ENCODE measurements around the gene PEX6.

Gene PEX6

DNA sequence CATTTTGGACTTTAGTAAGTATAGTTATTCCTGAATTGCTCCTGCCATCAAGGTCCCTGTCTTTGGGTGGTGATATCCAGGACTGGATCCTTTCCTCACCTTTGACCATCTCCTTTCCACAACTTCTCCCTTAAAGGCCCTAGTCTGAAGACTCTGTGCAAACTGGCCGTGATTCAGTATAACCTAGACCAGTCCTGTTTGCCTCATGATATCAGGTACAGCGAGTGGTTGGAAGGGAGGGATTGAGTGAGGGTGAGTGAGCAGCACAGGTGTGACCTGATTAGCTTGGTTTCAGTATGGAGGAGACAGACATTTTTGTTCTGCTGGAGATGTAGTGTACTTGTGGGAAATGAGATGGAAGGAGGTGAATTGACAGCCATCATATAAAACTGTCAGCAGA, 40.2 kb upstream of the PEX6 start:
- H3K4me3 ChIP-seq (ENCODE audit: low read depth, low read length): no peak overlapping the region
- TF ChIP-seq, protein P1, sequence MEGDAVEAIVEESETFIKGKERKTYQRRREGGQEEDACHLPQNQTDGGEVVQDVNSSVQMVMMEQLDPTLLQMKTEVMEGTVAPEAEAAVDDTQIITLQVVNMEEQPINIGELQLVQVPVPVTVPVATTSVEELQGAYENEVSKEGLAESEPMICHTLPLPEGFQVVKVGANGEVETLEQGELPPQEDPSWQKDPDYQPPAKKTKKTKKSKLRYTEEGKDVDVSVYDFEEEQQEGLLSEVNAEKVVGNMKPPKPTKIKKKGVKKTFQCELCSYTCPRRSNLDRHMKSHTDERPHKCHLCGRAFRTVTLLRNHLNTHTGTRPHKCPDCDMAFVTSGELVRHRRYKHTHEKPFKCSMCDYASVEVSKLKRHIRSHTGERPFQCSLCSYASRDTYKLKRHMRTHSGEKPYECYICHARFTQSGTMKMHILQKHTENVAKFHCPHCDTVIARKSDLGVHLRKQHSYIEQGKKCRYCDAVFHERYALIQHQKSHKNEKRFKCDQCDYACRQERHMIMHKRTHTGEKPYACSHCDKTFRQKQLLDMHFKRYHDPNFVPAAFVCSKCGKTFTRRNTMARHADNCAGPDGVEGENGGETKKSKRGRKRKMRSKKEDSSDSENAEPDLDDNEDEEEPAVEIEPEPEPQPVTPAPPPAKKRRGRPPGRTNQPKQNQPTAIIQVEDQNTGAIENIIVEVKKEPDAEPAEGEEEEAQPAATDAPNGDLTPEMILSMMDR (IDR thresholded peaks at IDR 0.05; ENCODE audit: control insufficient read depth, extremely low read depth, insufficient read depth): no peak
- DNase-seq (ENCODE audit: low read depth): no peak

DNA sequence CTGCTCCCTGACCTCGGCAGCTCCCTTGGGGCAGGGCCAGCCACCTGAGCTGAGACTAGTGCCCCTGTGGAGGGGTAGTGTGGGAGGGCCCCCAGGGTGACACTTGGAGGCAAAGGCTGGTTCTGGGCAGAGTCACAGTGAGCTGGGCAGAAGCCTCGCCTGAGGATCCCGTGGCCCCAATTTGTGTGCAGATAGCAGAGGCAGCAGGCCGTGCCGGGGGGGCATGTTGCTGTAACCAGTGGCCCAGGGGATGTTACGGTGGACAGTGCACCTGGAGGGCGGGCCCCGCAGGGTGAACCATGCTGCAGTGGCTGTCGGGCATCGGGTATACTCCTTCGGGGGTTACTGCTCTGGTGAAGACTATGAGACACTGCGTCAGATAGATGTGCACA, 38.0 kb upstream of the PEX6 start:
- DNase-seq (ENCODE audit: low read depth): no peak
- TF ChIP-seq, protein P1 (IDR thresholded peaks at IDR 0.05; ENCODE audit: control insufficient read depth, extremely low read depth, insufficient read depth): no peak
- H3K4me3 ChIP-seq (ENCODE audit: low read depth, low read length): no peak overlapping the region

DNA sequence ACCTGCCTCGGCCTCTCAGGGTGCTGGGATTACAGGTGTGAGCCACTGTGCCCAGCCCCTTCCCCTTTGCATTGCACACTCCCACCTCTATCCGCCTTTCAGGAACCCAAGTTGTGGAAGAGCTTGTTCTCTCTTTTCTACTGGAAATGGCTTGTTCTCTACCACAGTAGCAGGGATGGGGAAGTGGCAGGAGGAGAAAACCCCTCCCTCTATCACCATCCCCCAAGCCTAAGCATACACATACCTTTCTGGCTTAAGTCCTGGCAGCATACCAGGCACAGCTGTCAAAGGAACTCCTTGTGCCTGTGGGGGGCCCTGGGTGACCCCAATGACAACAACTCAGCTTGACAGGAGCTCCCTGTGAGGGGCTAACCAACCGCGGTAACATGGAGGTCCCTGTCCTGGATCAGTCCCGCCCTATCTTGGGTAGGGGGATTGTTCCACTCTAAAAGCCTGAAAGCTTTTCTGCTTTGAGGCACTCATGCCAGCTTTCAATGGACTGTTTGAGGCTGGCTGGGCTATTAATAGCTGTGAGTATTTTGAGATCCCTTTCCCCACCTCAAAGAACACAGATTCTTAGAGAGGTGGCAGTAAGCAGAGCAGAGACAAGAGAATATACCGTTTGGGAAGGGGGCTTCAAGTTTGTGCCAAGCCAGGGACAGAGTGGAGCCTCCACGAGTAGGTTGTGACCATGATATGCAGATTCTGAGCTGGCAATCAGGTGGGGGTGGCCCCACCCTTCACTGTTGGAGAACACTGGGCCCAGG, 37.4 kb upstream of the PEX6 start:
- TF ChIP-seq, protein P1 (IDR thresholded peaks at IDR 0.05; ENCODE audit: control insufficient read depth, extremely low read depth, insufficient read depth): no peak
- no peak overlapping the region for H3K4me3 ChIP-seq (ENCODE audit: low read depth, low read length)
- DNase-seq (ENCODE audit: low read depth): no peak

DNA sequence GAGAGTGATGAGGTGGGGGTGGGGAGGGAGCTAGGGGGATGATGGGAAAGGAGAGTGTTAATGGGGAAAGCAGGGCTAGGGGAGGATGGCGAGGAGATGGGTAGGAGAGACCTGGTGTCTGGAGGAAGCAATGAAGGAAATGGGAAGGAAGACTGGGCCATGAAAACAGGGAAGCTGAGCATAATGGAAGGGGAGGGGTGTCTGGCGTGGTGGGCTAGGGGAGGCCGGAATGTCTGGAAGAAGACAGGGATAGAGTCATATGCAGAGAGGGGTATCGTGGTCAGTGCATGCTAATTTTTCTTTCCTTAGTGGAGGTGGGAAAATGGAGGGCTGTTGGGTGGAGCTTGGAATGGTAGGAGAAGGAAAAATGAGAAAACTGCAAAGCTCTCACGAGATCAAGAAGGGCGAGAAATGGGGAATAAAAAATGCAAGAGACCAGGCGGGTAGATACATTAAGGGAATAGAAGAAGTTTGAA, 35.5 kb upstream of the PEX6 start:
- TF ChIP-seq, protein P1 (IDR thresholded peaks at IDR 0.05; ENCODE audit: control insufficient read depth, extremely low read depth, insufficient read depth): no peak
- no peak for DNase-seq (ENCODE audit: low read depth)
- H3K4me3 ChIP-seq (ENCODE audit: low read depth, low read length): peak overlapping the region; percentile 82

DNA sequence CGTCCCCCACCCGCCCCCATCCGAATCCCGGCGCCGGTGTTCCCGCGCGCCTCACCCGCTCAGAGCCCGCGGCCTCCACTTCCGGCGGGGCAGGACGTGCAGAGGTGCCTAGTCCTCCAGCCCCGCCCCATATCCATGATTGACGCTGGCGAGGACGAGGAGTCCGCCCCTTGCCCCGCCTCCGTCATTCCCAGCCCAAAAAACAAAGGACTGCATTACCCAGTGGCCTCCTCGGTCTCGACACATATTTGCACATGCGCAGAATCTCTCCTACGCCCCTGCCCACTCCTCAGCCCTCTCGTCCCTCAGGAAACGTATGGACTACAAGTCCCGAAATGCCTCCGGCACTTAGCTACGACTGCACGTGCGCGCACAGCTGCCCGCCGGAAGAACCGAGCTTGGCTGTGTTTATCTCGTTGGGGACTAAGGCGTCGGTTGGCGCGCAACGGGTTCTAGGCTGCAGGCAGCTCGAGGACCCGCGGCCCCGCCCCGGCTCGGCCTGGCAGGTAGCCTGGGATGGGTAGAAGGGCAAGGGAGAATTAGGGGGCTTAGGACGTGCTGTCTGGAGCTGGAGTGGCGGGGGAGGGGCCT, 35.0 kb upstream of the PEX6 start, which contains the start of the genes KLHDC3 and MEA1:
Gene KLHDC3, plus strand, starts transcription at position 407 of the 591 bp plus-strand sequence. CDS start 2,944 bp downstream, outside the sequence.
Gene MEA1, minus strand, starts transcription at position 104 of the 591 bp plus-strand sequence. CDS start 133 bp downstream, outside the sequence.
- peak; percentile 99 for DNase-seq (ENCODE audit: low read depth)
- H3K4me3 ChIP-seq (ENCODE audit: low read depth, low read length): peak within 1 kb of the TSS; percentile 82
- TF ChIP-seq, protein P1 (IDR thresholded peaks at IDR 0.05; ENCODE audit: control insufficient read depth, extremely low read depth, insufficient read depth): no peak

DNA sequence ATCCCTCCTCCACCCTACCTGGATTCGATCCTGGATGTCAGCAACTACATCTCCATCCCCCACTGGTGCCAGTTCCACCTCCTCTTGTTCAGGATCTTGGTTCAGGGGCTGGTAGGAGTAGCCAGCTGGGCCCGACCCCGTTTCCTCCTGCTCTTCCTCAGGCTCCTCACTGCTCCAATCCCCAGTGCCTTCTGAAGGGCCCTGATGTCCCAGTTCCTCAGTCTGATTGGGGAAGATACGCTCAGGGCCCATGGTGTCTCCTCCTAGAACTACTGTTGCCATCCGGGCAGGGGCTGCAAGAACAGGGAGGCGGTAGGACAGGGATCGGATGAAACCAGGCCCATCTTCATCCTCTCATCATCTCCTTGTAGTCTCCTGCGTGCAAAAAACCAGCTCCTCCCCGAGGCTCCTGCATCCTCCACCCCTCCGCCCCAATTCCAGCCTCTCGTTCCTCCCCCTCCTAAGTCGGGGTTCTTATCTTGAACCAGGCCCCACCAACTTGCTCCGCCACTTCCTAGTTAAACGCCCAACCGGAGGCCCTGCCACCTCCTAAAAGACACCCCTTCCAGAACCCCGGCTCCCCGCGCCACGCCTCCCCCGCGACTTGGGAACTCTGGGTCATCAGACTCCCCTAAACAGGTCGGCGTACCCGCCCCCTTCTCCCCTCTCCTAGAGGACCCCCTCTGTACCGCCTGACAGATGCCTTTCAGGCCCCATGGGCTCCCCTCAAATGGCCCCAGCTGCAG, 34.3 kb upstream of the PEX6 start:
- H3K4me3 ChIP-seq (ENCODE audit: low read depth, low read length): peak overlapping the region; percentile 82
- no peak for DNase-seq (ENCODE audit: low read depth)
- TF ChIP-seq, protein P1 (IDR thresholded peaks at IDR 0.05; ENCODE audit: control insufficient read depth, extremely low read depth, insufficient read depth): no peak
